Endothelial cell of hepatic sinusoid (primary cell): ENCODE measurements around the gene USP26.
"Not testable (repeated sequence)": the region's sequence is repeated elsewhere in the genome, so short reads cannot be mapped to it uniquely, and the experiment has no call there.

ENCODE experiments used
- in situ Hi-C: cut with HindIII; loops from 2 replicates; pipeline ENCODE4 v1.10.0; 2017; ENCODE audit warnings: low sequenced_read_pairs

USP26 gene

GRCh38 chrX:133097031-133097430, at the start of gene USP26:
Gene USP26 (minus strand): TSS chrX:133097109. CDS start chrX:133028220, 68,889 bp downstream.
- in situ Hi-C loops = no loop called here

DNA sequence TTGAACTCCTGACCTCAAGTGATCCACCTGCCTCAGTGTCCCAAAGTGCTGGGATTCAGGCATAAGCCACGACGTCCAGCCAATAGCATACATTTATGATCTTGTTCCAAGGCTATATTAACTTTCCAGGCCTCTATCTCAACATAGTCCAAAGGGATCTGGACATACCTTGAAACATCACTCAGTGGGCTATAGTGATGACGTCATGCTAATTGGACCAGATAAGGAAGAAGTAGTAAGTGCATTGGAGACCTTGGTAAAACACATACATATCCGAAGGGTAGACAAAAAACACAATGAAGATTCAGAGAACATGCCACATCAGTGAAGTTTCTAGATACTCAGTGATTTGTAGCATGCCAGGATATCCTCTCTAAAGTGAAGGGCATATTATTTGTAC, 37.4 kb upstream of the USP26 start:
- in situ Hi-C loops = no loop called here

DNA sequence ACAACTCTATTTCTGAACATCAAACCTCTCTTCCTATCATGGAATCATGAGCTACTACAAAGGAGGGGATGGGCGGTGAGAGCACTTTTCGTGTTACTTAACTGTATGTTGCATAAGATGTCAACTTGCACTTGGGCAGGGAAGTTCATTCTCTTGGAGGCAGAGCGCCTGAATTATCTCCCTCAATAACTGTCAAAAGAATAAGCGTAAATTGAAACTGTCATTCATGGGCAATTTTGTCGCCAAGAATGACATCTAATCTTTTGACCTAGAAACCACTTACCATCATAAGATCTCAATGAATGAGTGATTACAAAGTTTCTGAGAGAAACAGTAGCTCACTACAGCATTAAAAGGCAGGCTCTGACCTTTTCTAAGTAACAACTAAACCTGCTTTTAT, 23.5 kb upstream of the USP26 start:
- in situ Hi-C loops = no loop called here

GRCh38 chrX:133094098-133094731, 2.7 kb downstream of the USP26 start:
- in situ Hi-C loops = no loop called here

- in situ Hi-C loops = no loop called here
Measured at GRCh38 chrX:133090236-133090809, 6.6 kb downstream of the USP26 start.

DNA sequence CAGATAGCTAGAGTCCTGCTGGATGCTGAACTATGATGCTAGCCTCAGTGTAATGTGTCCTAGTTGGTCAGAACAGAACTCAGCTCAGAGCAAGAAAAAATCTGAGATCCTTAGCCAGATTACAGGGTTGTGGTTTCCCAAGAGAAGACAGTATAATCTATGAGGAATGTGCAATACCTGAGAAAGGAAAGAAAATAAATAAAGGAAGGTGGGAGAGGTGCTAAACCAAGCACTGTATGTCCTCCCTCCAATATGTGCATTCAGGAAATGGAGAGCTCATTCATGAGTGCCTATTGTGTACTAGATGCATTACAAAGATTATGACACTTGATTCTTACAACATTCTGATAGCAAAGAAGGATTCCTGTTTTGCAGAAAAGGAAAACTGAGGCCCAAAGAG, 7.5 kb downstream of the USP26 start:
- in situ Hi-C loops = no loop called here

GRCh38 chrX:133085785-133086184, 11.1 kb downstream of the USP26 start:
- in situ Hi-C loops = no loop called here

DNA sequence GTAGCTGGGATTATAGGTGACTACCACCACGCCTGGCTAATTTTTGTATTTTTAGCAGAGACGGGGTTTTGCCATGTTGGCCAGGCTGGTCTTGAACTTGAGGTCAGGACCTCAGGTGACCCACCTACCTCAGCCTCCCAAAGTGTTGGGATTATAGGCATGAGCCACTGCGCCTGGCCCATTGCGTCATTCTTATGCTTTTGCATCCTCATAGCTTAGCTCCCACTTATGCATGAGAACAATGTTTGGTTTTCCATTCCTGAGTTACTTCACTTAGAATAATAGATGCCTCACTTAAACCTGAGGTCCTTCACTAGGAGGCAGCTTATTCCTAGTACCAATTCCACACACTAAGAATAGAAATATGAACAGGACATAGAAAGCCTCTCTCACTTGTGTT, 11.9 kb downstream of the USP26 start:
- in situ Hi-C loops = not testable (repeated sequence)

GRCh38 chrX:133083899-133084298, 13.0 kb downstream of the USP26 start:
- in situ Hi-C loops = no loop called here

GRCh38 chrX:133081990-133082389, 14.9 kb downstream of the USP26 start:
- in situ Hi-C loops = no loop called here

GRCh38 chrX:133077856-133078255, 19.1 kb downstream of the USP26 start:
- in situ Hi-C loops = not testable (repeated sequence)

DNA sequence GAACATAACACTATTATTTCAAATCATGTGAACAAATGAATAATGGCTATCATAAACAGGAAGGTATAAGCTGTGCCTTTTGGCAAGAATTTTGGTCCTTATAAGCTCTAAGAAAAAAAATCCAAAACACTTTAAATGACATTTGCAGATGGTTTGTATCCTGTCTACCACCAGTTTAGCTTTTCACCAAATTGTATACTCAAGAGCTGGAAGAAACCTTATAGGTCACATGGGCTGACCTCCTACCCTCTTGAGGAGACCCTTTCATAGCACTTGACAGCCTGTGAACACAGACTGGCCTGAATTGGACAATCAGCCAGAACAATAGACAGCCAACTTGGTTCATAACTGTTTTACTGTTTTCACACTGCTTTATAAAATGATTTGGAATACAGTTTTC, 24.3 kb downstream of the USP26 start:
- in situ Hi-C loops = no loop called here

- in situ Hi-C loops = no loop called here
Measured at GRCh38 chrX:133068461-133068860, 28.4 kb downstream of the USP26 start.

- in situ Hi-C loops = no loop called here
Measured at GRCh38 chrX:133056341-133056740, 40.6 kb downstream of the USP26 start.

GRCh38 chrX:133054761-133055405, 42.0 kb downstream of the USP26 start:
- in situ Hi-C loops = no loop called here

- in situ Hi-C loops = no loop called here
Measured at GRCh38 chrX:133053861-133054598, 42.9 kb downstream of the USP26 start.

GRCh38 chrX:133048751-133049150, 48.2 kb downstream of the USP26 start:
- in situ Hi-C loops = no loop called here

- in situ Hi-C loops = no loop called here
Measured at GRCh38 chrX:133046601-133047000, 50.3 kb downstream of the USP26 start.

DNA sequence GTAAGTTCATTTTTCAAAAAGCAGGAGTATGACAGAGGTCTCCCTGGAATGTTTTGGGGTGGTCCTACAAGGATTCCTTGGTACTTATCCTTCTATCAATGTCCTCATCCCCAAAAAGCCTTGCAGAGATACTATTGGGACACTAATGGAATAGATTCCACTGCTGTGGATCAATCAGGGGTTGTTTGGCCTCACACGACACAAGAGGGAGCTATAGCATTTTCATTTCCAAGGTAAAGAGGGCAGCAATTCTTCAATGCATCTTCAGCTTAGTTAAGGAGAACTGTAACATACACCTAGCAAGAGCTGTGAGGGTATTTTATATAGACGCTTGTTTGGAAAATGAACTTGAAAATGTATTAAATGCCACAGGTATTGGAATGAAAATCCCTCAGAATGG, 50.9 kb downstream of the USP26 start:
- in situ Hi-C loops = no loop called here

- in situ Hi-C loops = not testable (repeated sequence)
Measured at GRCh38 chrX:133044145-133044786, 52.6 kb downstream of the USP26 start.

DNA sequence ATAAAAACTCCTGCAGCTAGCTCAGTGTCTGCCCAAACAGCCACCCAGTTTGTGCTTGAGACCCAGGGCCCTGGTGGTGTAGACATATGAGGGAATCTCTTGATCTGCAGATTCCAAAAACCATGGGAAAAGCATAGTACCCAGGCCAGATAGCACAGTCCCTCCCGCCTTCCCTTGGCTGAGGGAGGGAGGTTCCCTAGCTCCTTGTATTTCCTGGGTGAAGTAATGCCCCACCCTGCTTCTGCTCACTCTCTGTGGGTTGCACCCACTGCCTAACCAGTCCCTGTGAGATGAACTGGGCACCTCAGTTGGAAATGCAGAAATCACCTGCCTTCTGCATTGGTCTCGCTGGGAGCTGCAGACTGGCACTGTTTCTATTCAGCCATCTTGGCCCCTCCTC, 54.6 kb downstream of the USP26 start:
- in situ Hi-C loops = no loop called here
